ENCODE data around the gene TMC3. TPM values are rescaled to one million over a fixed set of nuclear protein-coding genes. Genes with fewer than 3 reads are reported as not detected.

Gene TMC3
- total RNA-seq, 1 donor from 2014 or later: 0.13 TPM

GRCh38 chr15:81339851-81340250, 34.2 kb downstream of the TMC3 start:
- no peaks in the 10 kb centered on the region for H3K9me3 ChIP-seq (ENCODE audit: low read depth)
- TF ChIP-seq, protein P1, sequence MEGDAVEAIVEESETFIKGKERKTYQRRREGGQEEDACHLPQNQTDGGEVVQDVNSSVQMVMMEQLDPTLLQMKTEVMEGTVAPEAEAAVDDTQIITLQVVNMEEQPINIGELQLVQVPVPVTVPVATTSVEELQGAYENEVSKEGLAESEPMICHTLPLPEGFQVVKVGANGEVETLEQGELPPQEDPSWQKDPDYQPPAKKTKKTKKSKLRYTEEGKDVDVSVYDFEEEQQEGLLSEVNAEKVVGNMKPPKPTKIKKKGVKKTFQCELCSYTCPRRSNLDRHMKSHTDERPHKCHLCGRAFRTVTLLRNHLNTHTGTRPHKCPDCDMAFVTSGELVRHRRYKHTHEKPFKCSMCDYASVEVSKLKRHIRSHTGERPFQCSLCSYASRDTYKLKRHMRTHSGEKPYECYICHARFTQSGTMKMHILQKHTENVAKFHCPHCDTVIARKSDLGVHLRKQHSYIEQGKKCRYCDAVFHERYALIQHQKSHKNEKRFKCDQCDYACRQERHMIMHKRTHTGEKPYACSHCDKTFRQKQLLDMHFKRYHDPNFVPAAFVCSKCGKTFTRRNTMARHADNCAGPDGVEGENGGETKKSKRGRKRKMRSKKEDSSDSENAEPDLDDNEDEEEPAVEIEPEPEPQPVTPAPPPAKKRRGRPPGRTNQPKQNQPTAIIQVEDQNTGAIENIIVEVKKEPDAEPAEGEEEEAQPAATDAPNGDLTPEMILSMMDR (IDR thresholded peaks at IDR 0.05): no peak
- TF ChIP-seq EZH2 (IDR thresholded peaks at IDR 0.05): no peak
- no peak for TF ChIP-seq EZH2phosphoT487 (IDR thresholded peaks at IDR 0.05)
- no peak overlapping the region for H2AFZ ChIP-seq (replicated peaks)
- no peaks in the 10 kb centered on the region for H3K36me3 ChIP-seq
- no peak for DNase-seq (ENCODE audit: low spot score)
- Mint-ChIP-seq H3K27me3 (ENCODE audit: insufficient read depth, low read depth) (peaks cover under 1% of the 10 kb centered on the region), H3K27ac (no peak overlapping the region), H3K4me3 (no peak overlapping the region), H3K4me1 (no peaks in the 10 kb centered on the region), H3K36me3 (no peaks in the 10 kb centered on the region), H3K9me3 (no peaks in the 10 kb centered on the region)
- no peaks in the 10 kb centered on the region for H3K79me2 ChIP-seq (ENCODE audit: low read depth)
- no peaks in the 10 kb centered on the region for H4K20me1 ChIP-seq (ENCODE audit: low read depth)
- no peak overlapping the region for H3K9ac ChIP-seq
- no peaks in the 10 kb centered on the region for H3K4me1 ChIP-seq
- H3K4me2 ChIP-seq: no peak overlapping the region
- no peaks in the 10 kb centered on the region for H3F3A ChIP-seq (ENCODE audit: low read depth)
- no peaks in the 10 kb centered on the region for H3K27me3 ChIP-seq
- H3K27ac ChIP-seq: no peak overlapping the region
- H3K4me3 ChIP-seq: no peak overlapping the region

DNA sequence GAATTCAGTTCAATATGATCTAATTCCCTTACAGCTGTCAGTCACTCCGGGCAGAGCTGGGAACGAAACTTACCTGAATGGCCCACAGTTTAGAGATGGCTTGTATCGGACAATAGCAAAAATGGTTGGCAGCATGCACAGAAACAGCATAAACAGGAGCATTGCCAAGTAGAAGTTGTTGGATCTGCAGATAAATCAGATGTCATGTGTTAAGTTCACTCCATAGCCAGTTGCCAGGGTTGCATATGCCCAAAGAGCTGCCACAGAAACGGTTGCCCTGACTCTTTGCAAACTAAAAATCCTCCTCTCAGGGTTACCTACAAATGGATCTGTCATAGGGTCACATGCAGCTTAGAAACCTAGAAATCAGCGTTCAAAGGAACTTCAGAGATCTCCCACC, 34.7 kb downstream of the TMC3 start:
- no peak overlapping the region for H3K4me2 ChIP-seq
- H2AFZ ChIP-seq (replicated peaks): no peak overlapping the region
- H3K27me3 ChIP-seq: no peaks in the 10 kb centered on the region
- no peak overlapping the region for H3K9ac ChIP-seq
- no peak for DNase-seq (ENCODE audit: low spot score)
- no peaks in the 10 kb centered on the region for H3K79me2 ChIP-seq (ENCODE audit: low read depth)
- H3K27me3 Mint-ChIP-seq (ENCODE audit: insufficient read depth, low read depth): peaks cover 2% of the 10 kb centered on the region
- no peaks in the 10 kb centered on the region for H3K36me3 Mint-ChIP-seq
- H3K36me3 ChIP-seq: no peaks in the 10 kb centered on the region
- H4K20me1 ChIP-seq (ENCODE audit: low read depth): no peaks in the 10 kb centered on the region
- H3K9me3 ChIP-seq (ENCODE audit: low read depth): no peaks in the 10 kb centered on the region
- no peak overlapping the region for H3K4me3 Mint-ChIP-seq
- H3K4me1 ChIP-seq: no peaks in the 10 kb centered on the region
- no peak overlapping the region for H3K27ac ChIP-seq
- no peak for TF ChIP-seq EZH2phosphoT487 (IDR thresholded peaks at IDR 0.05)
- TF ChIP-seq, protein P1 (IDR thresholded peaks at IDR 0.05): no peak
- TF ChIP-seq EZH2 (IDR thresholded peaks at IDR 0.05): no peak
- H3K27ac Mint-ChIP-seq: no peak overlapping the region
- H3F3A ChIP-seq (ENCODE audit: low read depth): no peaks in the 10 kb centered on the region
- H3K9me3 Mint-ChIP-seq: no peaks in the 10 kb centered on the region
- no peaks in the 10 kb centered on the region for H3K4me1 Mint-ChIP-seq
- H3K4me3 ChIP-seq: no peak overlapping the region

GRCh38 chr15:81338170-81339007, 35.6 kb downstream of the TMC3 start:
- no peak overlapping the region for H3K27ac ChIP-seq
- H3F3A ChIP-seq (ENCODE audit: low read depth): no peaks in the 10 kb centered on the region
- DNase-seq (ENCODE audit: low spot score): no peak
- no peaks in the 10 kb centered on the region for H3K4me1 ChIP-seq
- no peaks in the 10 kb centered on the region for H3K27me3 ChIP-seq
- no peak overlapping the region for H3K4me2 ChIP-seq
- H3K9me3 ChIP-seq (ENCODE audit: low read depth): no peaks in the 10 kb centered on the region
- no peak overlapping the region for H3K4me3 Mint-ChIP-seq
- H3K27me3 Mint-ChIP-seq (ENCODE audit: insufficient read depth, low read depth): peaks cover 2% of the 10 kb centered on the region
- TF ChIP-seq EZH2 (IDR thresholded peaks at IDR 0.05) (no peak), EZH2phosphoT487 (IDR thresholded peaks at IDR 0.05) (no peak)
- TF ChIP-seq, protein P1 (IDR thresholded peaks at IDR 0.05): no peak
- H3K9me3 Mint-ChIP-seq: no peaks in the 10 kb centered on the region
- H3K79me2 ChIP-seq (ENCODE audit: low read depth): no peaks in the 10 kb centered on the region
- no peak overlapping the region for H3K27ac Mint-ChIP-seq
- no peaks in the 10 kb centered on the region for H3K36me3 ChIP-seq
- H2AFZ ChIP-seq (replicated peaks): no peak overlapping the region
- no peak overlapping the region for H3K9ac ChIP-seq
- no peak overlapping the region for H3K4me3 ChIP-seq
- no peaks in the 10 kb centered on the region for H3K36me3 Mint-ChIP-seq
- H3K4me1 Mint-ChIP-seq: no peaks in the 10 kb centered on the region
- H4K20me1 ChIP-seq (ENCODE audit: low read depth): no peaks in the 10 kb centered on the region

All from neural progenitor cell (in vitro differentiated cells).